ENCODE data around the gene FBLN1. TPM values are rescaled to one million over a fixed set of nuclear protein-coding genes. Genes with fewer than 3 reads are reported as not detected.

Gene FBLN1
- polyA plus RNA-seq, 1 of the 3 experiments (the other 2 are of a cell fraction): 147 TPM

GRCh38 chr22:45483319-45483718 is 19.4 kb upstream of the FBLN1 start (continued):
- TF ChIP-seq FOXJ3 (CRISPR knock-in tag; IDR thresholded peaks at IDR 0.05) (no peak), USF2 (IDR thresholded peaks at IDR 0.05; ENCODE audit: borderline replicate concordance, low read depth, low read length) (no peak), CHD2 (IDR thresholded peaks at IDR 0.05; ENCODE audit: low read length, partially characterized antibody) (no peak), EZH2phosphoT487 (IDR thresholded peaks at IDR 0.05; ENCODE audit: borderline replicate concordance, low read depth) (no peak)

DNA sequence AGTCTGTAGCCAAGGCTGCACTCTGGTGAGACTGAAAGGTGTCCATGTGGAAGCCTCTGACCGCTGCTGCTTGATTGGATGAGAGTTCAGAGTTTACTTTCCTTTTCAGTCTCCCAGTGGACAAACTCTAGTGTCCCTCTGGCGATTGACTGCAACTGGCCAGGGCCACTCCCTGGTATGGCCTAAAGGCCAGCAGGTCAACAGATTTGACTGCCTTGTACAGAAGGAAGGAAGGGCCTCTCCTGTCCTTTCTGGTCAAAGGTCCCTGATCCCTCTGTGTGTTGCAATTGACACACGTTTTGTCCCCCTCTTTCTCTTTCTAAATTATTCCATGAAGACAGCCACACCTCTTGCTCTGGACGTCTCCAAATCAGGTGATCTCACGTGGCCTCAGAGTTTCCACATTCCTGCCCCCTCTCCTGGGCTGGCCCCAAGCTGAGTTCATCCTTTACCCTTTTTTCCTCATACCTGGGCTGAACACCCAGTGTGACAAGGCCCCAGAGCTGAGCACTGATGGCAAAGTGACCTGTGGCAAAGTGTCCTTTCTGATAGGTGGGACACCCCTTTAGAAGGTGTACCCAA is 18.7 kb upstream of the FBLN1 start:
- Histone ChIP-seq H2AFZ (ENCODE audit: low read depth) (no peak overlapping the region), H3K4me3 (ENCODE audit: low read depth in 2 of 2, low read length in 1 of 2) (no peak overlapping the region), H4K20me1 (ENCODE audit: insufficient read depth) (no peaks in the 10 kb centered on the region), H3K4me1 (ENCODE audit: control insufficient read depth in 1 of 2, insufficient read depth in 2 of 2, low read depth in 1 of 2, low read length in 1 of 2) (no peaks in the 10 kb centered on the region), H3K79me2 (ENCODE audit: insufficient read depth) (no peaks in the 10 kb centered on the region), H3K4me2 (no peak overlapping the region), H3K27me3 (ENCODE audit: insufficient read depth) (no peaks in the 10 kb centered on the region), H3K9me3 (no peaks in the 10 kb centered on the region; the same call in 1 of the 2 replicates), H3K27ac (ENCODE audit: low read depth in 2 of 2, low read length in 1 of 2) (no peak overlapping the region), H3K9ac (no peak overlapping the region), H3K9me2 (no peaks in the 10 kb centered on the region), H3K36me3 (replicated peaks in 1 of 2; ENCODE audit: control insufficient read depth in 1 of 2, insufficient read depth in 2 of 2, low read length in 1 of 2) (no peaks in the 10 kb centered on the region), H3F3A (replicated peaks; ENCODE audit: insufficient read depth) (no peaks in the 10 kb centered on the region)
- POLR2A ChIA-PET: no interaction called here
- 54% methylated on average over 5 of the region's 5 CpGs for WGBS (ENCODE audit: low lambda C conversion rate)
- CTCF ChIA-PET: no interaction called here
- DNase-seq: no peak
- TF ChIP-seq, protein P1, sequence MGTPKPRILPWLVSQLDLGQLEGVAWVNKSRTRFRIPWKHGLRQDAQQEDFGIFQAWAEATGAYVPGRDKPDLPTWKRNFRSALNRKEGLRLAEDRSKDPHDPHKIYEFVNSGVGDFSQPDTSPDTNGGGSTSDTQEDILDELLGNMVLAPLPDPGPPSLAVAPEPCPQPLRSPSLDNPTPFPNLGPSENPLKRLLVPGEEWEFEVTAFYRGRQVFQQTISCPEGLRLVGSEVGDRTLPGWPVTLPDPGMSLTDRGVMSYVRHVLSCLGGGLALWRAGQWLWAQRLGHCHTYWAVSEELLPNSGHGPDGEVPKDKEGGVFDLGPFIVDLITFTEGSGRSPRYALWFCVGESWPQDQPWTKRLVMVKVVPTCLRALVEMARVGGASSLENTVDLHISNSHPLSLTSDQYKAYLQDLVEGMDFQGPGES (IDR thresholded peaks at IDR 0.05; ENCODE audit: low read depth, low read length): no peak

DNA sequence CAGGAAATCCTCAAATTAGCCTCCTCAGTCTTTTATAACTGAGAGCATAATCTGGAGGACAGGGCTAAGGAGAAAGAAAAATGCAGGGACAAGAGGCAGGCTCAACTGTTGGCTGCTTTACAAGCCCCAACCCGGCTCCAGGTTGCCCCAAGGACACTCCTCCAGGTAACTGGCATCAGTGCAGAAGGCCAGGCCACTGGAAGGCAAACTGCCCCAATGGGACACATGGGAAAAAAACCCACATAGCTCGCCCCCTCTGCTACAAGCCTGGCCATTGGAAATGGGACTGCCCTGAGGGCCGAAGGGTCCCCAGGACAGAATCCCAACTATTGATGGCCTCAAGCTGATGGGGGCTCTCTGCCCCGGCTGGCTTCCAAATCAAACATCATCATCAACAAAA is 17.9 kb upstream of the FBLN1 start:
- POLR2A ChIA-PET: no interaction called here
- Histone ChIP-seq H4K20me1 (ENCODE audit: insufficient read depth) (no peaks in the 10 kb centered on the region), H3F3A (replicated peaks; ENCODE audit: insufficient read depth) (no peaks in the 10 kb centered on the region), H3K9ac (no peak overlapping the region), H3K27me3 (ENCODE audit: insufficient read depth) (no peaks in the 10 kb centered on the region), H3K36me3 (replicated peaks in 1 of 2; ENCODE audit: control insufficient read depth in 1 of 2, insufficient read depth in 2 of 2, low read length in 1 of 2) (no peaks in the 10 kb centered on the region), H3K4me3 (ENCODE audit: low read depth in 2 of 2, low read length in 1 of 2) (no peak overlapping the region), H3K27ac (ENCODE audit: low read depth in 2 of 2, low read length in 1 of 2) (no peak overlapping the region), H2AFZ (ENCODE audit: low read depth) (no peak overlapping the region), H3K9me2 (no peaks in the 10 kb centered on the region), H3K4me1 (ENCODE audit: control insufficient read depth in 1 of 2, insufficient read depth in 2 of 2, low read depth in 1 of 2, low read length in 1 of 2) (no peaks in the 10 kb centered on the region), H3K79me2 (ENCODE audit: insufficient read depth) (no peaks in the 10 kb centered on the region), H3K9me3 (peaks cover 3% of the 10 kb centered on the region), H3K4me2 (no peak overlapping the region)
- CTCF ChIA-PET: interaction anchor here (1.7 kb wide), 1 partner anchor 69 kb away, joined by 5 read pairs; no protein-coding TSS in a partner anchor
- no peak for TF ChIP-seq NFIC (IDR thresholded peaks at IDR 0.05; ENCODE audit: borderline replicate concordance)
- TF ChIP-seq POLR2AphosphoS5 (IDR thresholded peaks at IDR 0.05; ENCODE audit: low read depth, low read length): no peak
- TF ChIP-seq GABPA (IDR thresholded peaks at IDR 0.05; ENCODE audit: low read depth): no peak
- TF ChIP-seq USF1 (IDR thresholded peaks at IDR 0.05; ENCODE audit: borderline replicate concordance, low read depth): no peak
- no peak for TF ChIP-seq PBX3 (IDR thresholded peaks at IDR 0.05)
- WGBS (ENCODE audit: low lambda C conversion rate): 70% methylated on average over 4 of the region's 4 CpGs
- DNase-seq: no peak
